MCF 10A (cell line): Measurements from ENCODE around the gene SHC3. TPM values are rescaled to one million over a fixed set of nuclear protein-coding genes. Genes with fewer than 3 reads are reported as not detected.

Experiments used
- BruUV-seq: library from RNA; stranded (reverse); fragments of 400-500 nt; replicated peaks from 2 replicates; lab custom pipeline; 2021; lab: Mats Ljungman, UMichigan
- CTCF ChIA-PET: fragments of 300-600 bp; sonication (Branson Sonifier 250); formaldehyde crosslinking; extraction: SDS; loops from one replicate; lab custom pipeline; 2021; ENCODE audit warnings: antibody characterized with exemption, inconsistent platforms; lab: Yijun Ruan, JAX
- POLR2A ChIA-PET: fragments of 300-600, 350-650 bp; sonication (Branson Sonifier 250); formaldehyde crosslinking; extraction: SDS; loops from one replicate; lab custom pipeline; 2020; ENCODE audit warnings: antibody characterized with exemption, inconsistent platforms; lab: Yijun Ruan, JAX
- DNase-seq: peaks from one replicate; pipeline ENCODE4 v3.0.0-alpha.2; 2018; ENCODE audit not compliant: unreplicated experiment
- H3K27ac Mint-ChIP-seq: one replicate; pipeline ENCODE4 v1.8.0; 2022; ENCODE audit warnings: mild to moderate bottlenecking, low read depth, mixed read lengths; ENCODE audit not compliant: unreplicated experiment
- H3K27me3 Mint-ChIP-seq: one replicate; pipeline ENCODE4 v1.8.0; 2022; ENCODE audit warnings: mixed read lengths; ENCODE audit not compliant: insufficient read depth, unreplicated experiment
- H3K36me3 Mint-ChIP-seq: one replicate; pipeline ENCODE4 v1.8.0; 2022; ENCODE audit warnings: mild to moderate bottlenecking, moderate library complexity, mixed read lengths; ENCODE audit not compliant: insufficient read depth, unreplicated experiment
- H3K4me1 Mint-ChIP-seq: one replicate; pipeline ENCODE4 v1.8.0; 2022; ENCODE audit warnings: mixed read lengths; ENCODE audit not compliant: insufficient read depth, unreplicated experiment
- H3K4me3 Mint-ChIP-seq: one replicate; pipeline ENCODE4 v1.8.0; 2022; ENCODE audit warnings: mild to moderate bottlenecking, moderate library complexity, mixed read lengths; ENCODE audit not compliant: unreplicated experiment
- H3K9me3 Mint-ChIP-seq: one replicate; pipeline ENCODE4 v1.8.0; 2022; ENCODE audit warnings: mixed read lengths; ENCODE audit not compliant: unreplicated experiment
- CTCF ChIP-seq: fragments of 200-600 bp; IDR thresholded peaks from one replicate; pipeline ENCODE4 v1.8.0; 2022; ENCODE audit warnings: antibody characterized with exemption, mild to moderate bottlenecking; ENCODE audit not compliant: unreplicated experiment
- intact Hi-C: fragments of 100-400 bp; cut with micrococcal nuclease; formaldehyde crosslinking; loops from 2 replicates; pipeline ENCODE4 v1.14.1; 2022
- total RNA-seq: library from RNA; stranded (reverse); gene quantifications from 2 replicates; pipeline ENCODE4 v1.2.3, GENCODE V29; 2022

Gene SHC3
- total RNA-seq, 1 experiment from 2014 or later = 0.02 TPM

- Mint-ChIP-seq H3K27me3 (no peaks in the 10 kb centered on the region), H3K27ac (no peak overlapping the region), H3K36me3 (peaks cover 1% of the 10 kb centered on the region), H3K9me3 (no peaks in the 10 kb centered on the region), H3K4me1 (no peaks in the 10 kb centered on the region), H3K4me3 (no peak overlapping the region)
- no peak for DNase-seq
- intact Hi-C loops = no loop called here
- no TSS peak for BruUV-seq
- ChIA-PET CTCF (no interaction called here), POLR2A (no interaction called here)
- no peak for TF ChIP-seq CTCF
Observed at GRCh38 chr9:89066835-89067234, 111.8 kb downstream of the SHC3 start.

- CTCF ChIA-PET = interaction anchor here (0.6 to 0.8 kb wide), 2 partner anchors 8 to 11 kb away, joined by 3 read pairs; no protein-coding TSS in a partner anchor
- BruUV-seq = no TSS peak
- TF ChIP-seq CTCF = no peak
- no peaks in the 10 kb centered on the region for H3K36me3 Mint-ChIP-seq
- H3K27ac Mint-ChIP-seq = no peak overlapping the region
- no peak for DNase-seq
- H3K9me3 Mint-ChIP-seq = no peaks in the 10 kb centered on the region
- POLR2A ChIA-PET = no interaction called here
- H3K4me3 Mint-ChIP-seq = no peak overlapping the region
- intact Hi-C loops = no loop called here
- H3K4me1 Mint-ChIP-seq = no peaks in the 10 kb centered on the region
- no peaks in the 10 kb centered on the region for H3K27me3 Mint-ChIP-seq
Observed at GRCh38 chr9:89065921-89066320, 112.7 kb downstream of the SHC3 start.

- POLR2A ChIA-PET = no interaction called here
- H3K27me3 Mint-ChIP-seq = no peaks in the 10 kb centered on the region
- no peak for DNase-seq
- no TSS peak for BruUV-seq
- H3K27ac Mint-ChIP-seq = no peak overlapping the region
- no peaks in the 10 kb centered on the region for H3K36me3 Mint-ChIP-seq
- CTCF ChIA-PET = interaction anchor here (0.7 kb wide), 1 partner anchor 12 kb away, joined by 4 read pairs; no protein-coding TSS in a partner anchor
- no peaks in the 10 kb centered on the region for H3K4me1 Mint-ChIP-seq
- TF ChIP-seq CTCF = no peak
- intact Hi-C loops = no loop called here
- H3K9me3 Mint-ChIP-seq = no peaks in the 10 kb centered on the region
- H3K4me3 Mint-ChIP-seq = no peak overlapping the region
Observed at GRCh38 chr9:89060790-89061189, 117.8 kb downstream of the SHC3 start.

GRCh38 chr9:89059925-89060506 is 118.6 kb downstream of the SHC3 start:
- no peaks in the 10 kb centered on the region for H3K27me3 Mint-ChIP-seq
- CTCF ChIA-PET = no interaction called here
- intact Hi-C loops = no loop called here
- H3K36me3 Mint-ChIP-seq = no peaks in the 10 kb centered on the region
- no peaks in the 10 kb centered on the region for H3K4me1 Mint-ChIP-seq
- POLR2A ChIA-PET = no interaction called here
- BruUV-seq = no TSS peak
- H3K9me3 Mint-ChIP-seq = no peaks in the 10 kb centered on the region
- no peak overlapping the region for H3K27ac Mint-ChIP-seq
- DNase-seq = no peak
- H3K4me3 Mint-ChIP-seq = no peak overlapping the region
- TF ChIP-seq CTCF = no peak
